Stimulated activated CD4-positive, alpha-beta T cell treated with anti-CD3 and anti-CD28 coated beads, Interleukin-2, amount 100 ng/mL, for 24 hours (primary cell): ENCODE data around the gene KCNJ5.

Experiments
- DNase-seq, 2 donors: peaks; one replicate each; pipeline ENCODE4 v3.0.0-alpha.2; 2020

The KCNJ5 gene

GRCh38 chr11:128872094-128872493, 19.1 kb upstream of the KCNJ5 start:
- no peak for DNase-seq

GRCh38 chr11:128872594-128872993, 18.6 kb upstream of the KCNJ5 start:
- no peak for DNase-seq

DNA sequence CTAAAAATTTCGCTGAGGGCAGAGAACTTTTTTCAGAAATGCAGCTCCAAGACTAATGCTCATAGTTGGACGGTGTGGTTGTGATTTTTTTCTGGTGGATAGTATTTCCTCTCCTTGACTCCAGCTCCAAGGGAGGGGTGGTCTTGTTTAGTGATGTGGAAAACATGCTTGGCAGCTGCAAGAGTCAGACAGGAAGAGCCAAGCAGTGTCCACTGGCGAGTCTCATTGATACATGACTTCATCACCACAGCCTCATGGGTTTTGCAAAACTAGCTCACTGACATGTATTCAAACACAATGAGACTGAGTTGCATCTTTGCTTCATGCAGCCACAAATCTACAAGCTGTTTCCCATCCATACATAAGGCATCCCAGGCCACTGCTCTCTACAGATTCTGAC, 16.7 kb upstream of the KCNJ5 start:
- no peak for DNase-seq

DNA sequence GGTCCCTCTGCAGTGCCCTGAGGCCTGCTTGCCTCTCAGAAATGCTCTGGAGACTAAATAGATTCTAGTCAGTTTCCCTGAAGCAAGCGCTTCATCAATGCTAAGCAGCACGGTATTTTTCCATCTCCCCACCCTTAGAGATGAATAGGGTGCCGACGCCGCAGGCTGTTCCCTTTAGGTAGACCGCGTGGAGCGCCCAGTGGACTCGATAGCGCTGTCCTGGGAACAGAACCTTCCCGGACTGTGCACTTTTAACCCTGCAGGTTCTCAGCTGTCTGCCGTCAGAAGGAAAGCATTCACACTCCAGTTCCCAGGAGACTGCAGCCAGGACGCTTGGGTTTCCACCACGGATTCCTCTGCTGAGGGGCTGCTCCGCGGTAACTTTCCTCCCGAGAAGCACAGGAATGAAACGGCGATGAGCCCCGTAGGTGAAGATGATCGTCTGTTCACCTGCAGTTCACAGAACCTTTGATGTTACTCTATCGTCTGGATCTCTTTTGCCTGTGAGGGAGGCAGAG, 15.0 kb upstream of the KCNJ5 start:
- DNase-seq: no peak

- DNase-seq: no peak
These were observed 13.4 kb upstream of the KCNJ5 start for GRCh38 chr11:128877726-128878125.

GRCh38 chr11:128878455-128878854, 12.7 kb upstream of the KCNJ5 start:
- no peak for DNase-seq

DNA sequence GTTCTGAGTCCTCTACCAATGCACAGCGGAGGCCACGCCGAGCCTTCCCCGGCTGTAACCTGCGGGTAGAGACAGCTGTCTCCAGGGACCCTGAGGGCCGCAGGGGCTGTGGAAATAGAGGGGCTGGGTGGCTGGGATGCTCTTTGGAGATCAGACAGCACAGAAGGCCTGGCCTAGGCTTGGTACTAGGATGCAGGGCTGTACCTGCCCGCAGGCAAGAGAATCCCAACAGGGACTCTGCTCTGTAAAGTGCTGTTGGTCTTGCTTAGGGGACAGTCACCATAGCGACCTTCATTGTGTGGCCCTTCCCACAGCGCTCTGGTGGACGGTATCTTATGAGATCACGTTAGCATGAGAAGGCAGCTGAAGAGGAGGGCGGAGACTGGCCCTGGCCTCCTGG, 11.3 kb upstream of the KCNJ5 start:
- DNase-seq: no peak

DNA sequence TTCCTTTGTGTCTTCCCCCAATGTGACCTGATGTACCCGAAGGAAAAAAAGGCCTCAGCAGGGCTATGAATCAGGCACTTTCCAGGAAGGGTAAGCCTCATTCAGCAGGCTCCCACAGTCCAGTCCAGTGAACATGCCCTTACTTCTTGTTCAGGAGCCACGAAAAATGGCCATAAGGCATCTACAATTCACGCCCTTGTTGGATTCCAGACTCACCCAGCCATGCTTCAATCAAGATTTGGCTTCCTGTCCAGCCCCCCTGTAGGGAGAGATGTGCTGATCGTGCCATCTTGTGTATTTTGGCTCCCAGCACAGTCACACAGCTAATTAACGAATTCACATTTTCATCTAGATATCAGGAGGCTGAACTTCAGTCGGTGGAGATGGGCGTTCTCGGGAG, 9.9 kb upstream of the KCNJ5 start:
- DNase-seq: no peak

DNA sequence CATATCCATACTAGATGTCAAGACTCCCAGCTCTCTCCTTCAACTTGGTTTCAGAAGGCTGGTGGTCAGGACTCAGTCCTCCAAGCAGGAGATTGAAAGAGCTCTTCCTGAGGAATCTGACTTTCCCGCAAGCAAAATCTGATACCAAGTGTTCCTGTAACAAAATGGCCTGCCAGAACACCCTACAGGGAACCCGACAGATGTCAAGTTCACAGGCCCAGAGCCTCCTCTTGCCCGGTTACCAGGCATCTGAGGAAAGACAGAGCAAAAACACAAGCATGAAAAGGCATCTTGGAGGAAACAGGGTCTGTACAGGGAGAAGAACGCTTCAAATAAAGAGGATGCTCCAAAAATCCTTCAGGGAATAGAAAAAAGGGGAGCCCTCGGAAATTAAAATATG, 8.7 kb upstream of the KCNJ5 start:
- no peak for DNase-seq

DNA sequence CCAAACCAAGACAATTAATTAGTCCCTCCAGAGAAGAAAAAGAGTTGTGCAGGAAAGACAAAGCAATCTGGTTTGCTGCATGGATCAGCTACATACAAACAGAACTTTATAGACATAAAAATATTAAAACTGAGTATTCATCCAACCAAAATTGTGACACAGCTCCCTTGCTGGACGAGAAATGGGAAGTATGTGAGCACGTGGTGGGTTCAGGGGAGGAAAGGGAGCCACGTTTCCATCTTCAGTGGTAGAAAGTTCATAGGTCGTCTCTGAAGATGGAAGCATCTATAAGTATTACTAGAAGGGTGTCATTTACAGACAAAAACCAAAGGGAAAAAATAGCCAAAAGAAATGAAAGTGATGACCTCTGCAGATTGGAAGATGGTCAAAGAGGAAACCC, 7.1 kb upstream of the KCNJ5 start:
- DNase-seq: no peak

- peak; percentile 51 to 59 for DNase-seq
These were observed 6.3 kb upstream of the KCNJ5 start for GRCh38 chr11:128884703-128885338.

DNA sequence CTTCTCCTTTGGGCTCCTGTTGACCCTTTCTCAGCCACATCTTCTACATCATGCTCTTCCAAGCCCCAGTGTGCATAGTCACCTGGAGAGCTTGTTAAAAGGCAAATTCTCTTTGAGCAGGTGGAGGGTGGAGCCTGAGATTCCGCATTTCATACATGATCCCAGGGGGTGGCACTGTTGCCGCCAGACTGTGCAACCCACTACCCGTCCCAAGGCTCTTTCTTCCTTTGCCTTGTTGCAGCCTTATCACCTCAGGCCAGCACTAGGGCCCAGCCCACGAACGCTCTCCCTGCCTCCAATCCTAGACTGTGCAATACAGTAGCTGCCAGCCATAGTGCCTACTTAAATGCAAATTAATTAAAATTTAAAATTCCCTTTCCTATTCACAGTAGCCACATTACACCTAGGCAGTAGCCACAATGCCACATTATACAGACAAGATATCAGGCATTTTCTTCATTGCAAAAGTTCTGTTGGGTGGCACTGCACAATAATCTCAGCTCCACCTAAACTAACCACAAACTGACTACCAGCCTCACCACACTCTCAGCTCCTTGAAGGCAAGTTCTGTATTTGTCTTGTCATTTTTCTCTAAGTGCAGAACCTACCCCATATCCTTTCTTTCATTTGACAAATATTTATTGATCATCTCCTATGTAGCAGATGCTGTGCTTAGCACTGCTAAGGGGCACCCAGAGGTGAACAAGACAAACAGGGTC, 4.6 kb upstream of the KCNJ5 start:
- no peak for DNase-seq

- no peak for DNase-seq
These were observed 2.8 kb upstream of the KCNJ5 start for GRCh38 chr11:128888034-128888985.

GRCh38 chr11:128889657-128890213, 1.4 kb upstream of the KCNJ5 start:
- no peak for DNase-seq

DNA sequence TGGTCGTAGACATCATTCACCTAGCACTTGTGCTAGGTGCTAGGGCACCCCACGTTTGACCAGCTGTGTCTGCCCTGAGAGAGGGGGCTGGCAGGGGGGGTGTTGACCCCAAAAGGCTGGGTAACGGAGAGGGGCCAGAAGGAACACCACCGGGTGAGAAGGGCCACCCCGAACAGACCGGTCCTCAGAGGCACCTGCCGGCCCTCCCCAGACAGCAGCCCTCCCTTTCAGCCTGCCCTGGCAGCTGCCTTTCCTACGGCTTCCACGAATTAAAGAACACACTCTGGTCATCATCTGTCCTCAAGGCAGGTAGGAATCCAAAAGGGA, 977 bp upstream of the KCNJ5 start:
- no peak for DNase-seq

GRCh38 chr11:128891913-128892398, 800 bp downstream of the KCNJ5 start:
- DNase-seq: no peak

DNA sequence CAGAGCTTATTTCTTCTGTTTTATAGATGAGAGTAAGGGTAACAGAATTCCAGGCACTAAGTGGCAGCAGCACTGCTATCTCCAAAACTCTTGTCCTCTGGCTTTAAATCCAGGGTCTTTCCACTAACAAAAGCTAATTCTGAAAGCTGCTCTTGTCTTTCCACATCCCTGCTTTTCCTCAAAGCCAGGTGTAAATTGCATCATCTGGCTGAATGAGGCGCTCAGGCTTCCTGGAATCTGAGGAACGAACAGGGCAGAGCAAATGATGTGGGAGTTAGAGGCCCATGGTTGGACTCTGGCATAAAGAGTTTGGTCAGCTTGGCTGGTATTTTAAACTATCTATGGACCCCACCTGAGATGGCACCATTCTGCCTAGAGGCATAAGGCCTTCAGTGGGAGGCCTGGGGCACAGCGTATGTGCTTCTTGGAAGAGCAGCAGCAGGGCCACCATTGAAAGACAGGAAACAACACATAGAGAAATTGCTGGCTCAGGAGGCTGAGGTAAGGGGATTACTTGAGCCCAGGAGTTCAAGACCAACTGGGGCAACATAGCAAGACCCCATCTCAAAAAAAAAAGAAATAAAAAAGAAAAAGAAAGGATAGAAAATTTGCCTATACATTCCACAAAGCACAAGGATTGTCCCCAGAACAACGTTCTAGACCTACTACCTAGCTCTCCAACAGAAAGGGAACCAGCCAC, 1.9 kb downstream of the KCNJ5 start:
- no peak for DNase-seq

- no peak for DNase-seq
These were observed 2.6 kb downstream of the KCNJ5 start for GRCh38 chr11:128893578-128894285.

GRCh38 chr11:128894286-128894681, 3.1 kb downstream of the KCNJ5 start:
- DNase-seq: no peak

DNA sequence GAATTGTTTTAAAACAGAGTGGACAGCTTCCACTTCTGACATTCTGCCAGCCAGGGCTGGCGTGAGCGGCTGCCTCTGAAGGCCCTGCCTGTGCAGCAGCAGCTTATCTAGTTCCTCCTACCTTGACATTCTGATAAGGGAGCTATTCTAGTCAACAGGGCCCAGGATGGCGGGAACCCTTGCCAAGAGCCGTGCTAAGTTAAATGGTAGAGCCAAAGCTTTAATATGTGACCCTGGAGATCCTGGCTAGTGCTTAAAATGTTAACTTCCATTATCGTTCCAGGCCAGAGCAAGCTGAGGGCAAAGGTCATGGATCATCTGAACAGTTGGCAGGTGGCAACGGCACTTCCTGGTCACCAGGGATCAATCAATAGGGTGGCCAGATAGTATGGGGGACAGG, 3.5 kb downstream of the KCNJ5 start:
- DNase-seq: no peak

DNA sequence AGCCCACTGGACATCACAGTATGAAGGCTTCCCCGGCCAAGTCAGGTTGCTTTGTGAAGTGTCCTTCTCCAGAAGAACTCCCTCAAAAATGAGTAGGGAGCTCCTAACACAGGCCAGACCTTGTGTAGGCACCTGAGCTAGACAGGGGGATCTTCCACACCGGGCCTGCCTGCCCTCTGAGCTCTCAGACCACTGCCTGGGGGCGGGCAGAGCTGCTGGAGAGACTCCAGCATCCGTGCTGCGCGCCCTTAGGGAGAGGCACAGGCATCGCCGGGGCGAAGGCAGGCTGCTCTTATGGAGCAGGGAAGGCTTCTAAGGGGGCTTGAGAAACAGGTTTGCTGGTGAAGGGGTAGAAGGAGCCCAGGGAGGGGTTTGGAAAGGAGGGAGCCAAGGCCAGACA, 4.4 kb downstream of the KCNJ5 start:
- DNase-seq: no peak

DNA sequence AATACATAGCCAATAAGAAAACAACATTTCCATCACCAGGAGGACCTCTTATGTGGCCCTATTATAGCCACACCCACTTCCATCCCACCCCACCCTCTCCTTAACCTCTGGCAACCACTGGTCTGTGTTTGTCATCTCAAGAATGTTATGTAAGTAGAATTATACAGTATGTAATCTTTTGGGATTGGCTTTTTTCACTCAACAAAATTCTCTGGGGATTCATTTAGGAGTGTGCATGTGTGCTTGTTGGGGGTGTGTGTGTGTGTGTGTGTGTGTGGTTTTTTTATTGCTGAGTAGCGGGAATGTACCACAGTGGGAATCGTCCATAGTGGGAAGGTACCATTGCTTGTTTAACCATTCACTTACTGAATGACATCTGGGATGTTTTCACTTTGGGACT, 5.2 kb downstream of the KCNJ5 start:
- no peak for DNase-seq
